Fibroblast of the aortic adventitia (primary cell): ENCODE data around the gene GRIFIN. TPM values are rescaled to one million over a fixed set of nuclear protein-coding genes. Genes with fewer than 3 reads are reported as not detected.

Experiments used
- DNase-seq: peaks from one replicate; pipeline ENCODE4 v3.0.0-alpha.2; 2010; ENCODE audit warnings: low read depth
- H3K4me3 ChIP-seq: 2 replicates; pipeline ENCODE4 v1.5.1; 2011; ENCODE audit warnings: low read depth, mild to moderate bottlenecking, control low read depth, low read length, moderate library complexity
- CTCF ChIP-seq: IDR thresholded peaks from 2 replicates; pipeline ENCODE4 v1.5.1; 2011; ENCODE audit warnings: mild to moderate bottlenecking, low read length, control low read depth, inconsistent platforms; ENCODE audit not compliant: insufficient read depth
- total RNA-seq: library from RNA; depleted of rRNA; stranded (reverse); fragments of >200 nt; gene quantifications from 2 replicates; pipeline ENCODE4 v1.2.3, GENCODE V29; 2012; ENCODE audit warnings: low replicate concordance

Gene GRIFIN
- total RNA-seq, 1 donor, result not detected

GRCh38 chr7:2468227-2468626 lies 8.0 kb downstream of the GRIFIN start:
- no peak for DNase-seq
- TF ChIP-seq CTCF, result no peak
- no peak overlapping the region for H3K4me3 ChIP-seq

- no peak for DNase-seq
- TF ChIP-seq CTCF, result no peak
- no peak overlapping the region for H3K4me3 ChIP-seq
These were observed 9.5 kb downstream of the GRIFIN start for GRCh38 chr7:2466675-2467074.

DNA sequence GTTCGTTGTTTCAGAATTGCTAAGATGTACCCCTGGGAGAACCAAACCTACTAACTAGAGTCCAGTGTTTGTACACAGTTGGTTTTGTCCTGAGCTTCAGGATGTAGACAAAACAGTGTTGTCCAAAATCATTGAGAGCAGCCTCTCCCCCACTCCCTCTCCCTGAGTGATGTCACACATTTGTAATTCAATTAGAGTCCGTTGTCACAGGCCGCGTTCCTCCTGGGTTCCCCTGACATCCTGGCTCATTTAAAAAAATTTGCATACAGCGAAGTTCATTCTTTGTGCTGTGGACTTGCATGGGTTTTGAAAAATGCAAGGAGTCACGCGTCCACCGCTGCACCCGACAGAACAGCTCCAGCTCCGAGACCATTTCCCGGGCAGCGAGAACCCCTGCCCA lies 10.3 kb downstream of the GRIFIN start:
- no peak for DNase-seq
- TF ChIP-seq CTCF, result no peak
- no peak overlapping the region for H3K4me3 ChIP-seq

DNA sequence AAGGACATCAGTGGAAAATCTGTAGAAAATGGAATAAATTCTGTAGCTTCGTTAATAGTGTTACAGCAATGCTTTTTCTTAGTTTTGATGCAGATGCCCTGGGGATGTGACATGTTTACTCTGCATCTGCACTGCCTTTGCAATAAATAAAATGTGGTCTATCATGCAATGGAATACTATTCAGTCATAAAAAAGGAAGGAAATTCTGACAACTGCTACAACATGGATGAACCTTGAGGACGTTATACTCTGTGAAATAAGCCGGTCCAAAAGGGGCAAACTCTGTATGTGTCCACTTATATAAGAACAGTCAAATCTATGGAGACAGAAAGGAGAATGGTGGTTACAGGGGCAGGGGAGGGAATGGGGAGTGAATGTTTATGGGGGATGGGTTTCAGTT lies 13.5 kb downstream of the GRIFIN start:
- no peak for DNase-seq
- no peak overlapping the region for H3K4me3 ChIP-seq
- TF ChIP-seq CTCF, result no peak

DNA sequence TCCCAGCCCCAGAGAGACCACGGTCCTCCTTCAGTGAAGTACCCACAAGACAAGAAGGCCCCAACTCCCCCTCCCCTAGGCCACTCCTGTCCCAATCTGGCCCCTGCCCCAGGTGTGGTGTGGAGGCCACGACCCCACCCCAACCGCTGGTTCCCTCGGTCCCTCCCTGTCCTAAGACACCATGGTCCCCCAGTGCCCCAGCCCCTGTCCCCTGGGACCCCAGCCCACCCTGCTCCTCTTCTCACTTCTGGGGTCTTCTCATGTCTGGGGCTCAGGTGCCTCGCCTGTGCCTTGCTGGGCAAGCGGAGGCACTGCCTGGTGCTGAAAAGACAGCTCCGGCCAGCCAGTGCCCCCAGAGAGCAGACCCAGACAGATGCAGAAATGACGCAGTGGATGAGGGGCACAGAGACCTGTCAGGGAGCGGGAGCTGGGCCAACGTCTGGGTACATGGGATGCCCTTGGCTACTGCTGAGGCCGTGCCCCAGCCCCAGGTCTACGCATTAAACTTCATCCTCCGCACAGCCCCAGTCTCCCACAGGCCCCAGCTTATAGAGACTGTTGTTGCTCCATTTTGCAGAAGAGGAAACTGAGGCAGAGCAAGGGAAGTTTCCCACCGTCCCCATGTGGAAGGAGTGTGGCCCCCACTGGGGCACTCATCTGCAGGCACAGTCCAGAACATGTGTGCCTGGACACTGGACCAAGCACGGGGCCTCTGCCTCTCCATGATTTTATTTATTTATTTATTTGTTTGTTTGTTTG lies 14.8 kb downstream of the GRIFIN start:
- TF ChIP-seq CTCF, result no peak
- no peak overlapping the region for H3K4me3 ChIP-seq
- no peak for DNase-seq

- H3K4me3 ChIP-seq, result no peak overlapping the region
- no peak for TF ChIP-seq CTCF
- DNase-seq, result no peak
These were observed 15.6 kb downstream of the GRIFIN start for GRCh38 chr7:2460641-2461040.

DNA sequence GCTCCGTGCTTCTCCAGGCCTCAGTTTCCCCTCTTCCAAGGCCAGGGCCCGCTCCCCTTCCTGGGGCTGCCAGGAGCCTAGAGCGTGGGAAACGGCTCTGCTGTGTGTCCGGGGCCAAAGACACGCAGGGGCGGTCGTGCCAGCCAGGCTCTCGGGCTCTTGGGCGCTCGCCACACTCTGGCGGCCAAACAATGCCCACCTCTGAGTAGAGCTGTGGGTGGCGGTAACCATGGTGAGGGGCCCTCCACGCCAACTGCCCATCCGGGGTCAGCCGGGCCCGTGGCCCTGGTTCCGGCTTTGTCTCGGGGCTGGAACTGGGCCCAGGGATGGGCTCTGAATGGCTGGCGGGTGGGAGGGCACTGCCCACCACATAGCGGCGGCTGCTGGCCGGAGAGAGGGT lies 16.0 kb downstream of the GRIFIN start:
- no peak overlapping the region for H3K4me3 ChIP-seq
- DNase-seq, result no peak
- TF ChIP-seq CTCF, result no peak
